ENCODE data around the gene MESP2.

The MESP2 gene

DNA sequence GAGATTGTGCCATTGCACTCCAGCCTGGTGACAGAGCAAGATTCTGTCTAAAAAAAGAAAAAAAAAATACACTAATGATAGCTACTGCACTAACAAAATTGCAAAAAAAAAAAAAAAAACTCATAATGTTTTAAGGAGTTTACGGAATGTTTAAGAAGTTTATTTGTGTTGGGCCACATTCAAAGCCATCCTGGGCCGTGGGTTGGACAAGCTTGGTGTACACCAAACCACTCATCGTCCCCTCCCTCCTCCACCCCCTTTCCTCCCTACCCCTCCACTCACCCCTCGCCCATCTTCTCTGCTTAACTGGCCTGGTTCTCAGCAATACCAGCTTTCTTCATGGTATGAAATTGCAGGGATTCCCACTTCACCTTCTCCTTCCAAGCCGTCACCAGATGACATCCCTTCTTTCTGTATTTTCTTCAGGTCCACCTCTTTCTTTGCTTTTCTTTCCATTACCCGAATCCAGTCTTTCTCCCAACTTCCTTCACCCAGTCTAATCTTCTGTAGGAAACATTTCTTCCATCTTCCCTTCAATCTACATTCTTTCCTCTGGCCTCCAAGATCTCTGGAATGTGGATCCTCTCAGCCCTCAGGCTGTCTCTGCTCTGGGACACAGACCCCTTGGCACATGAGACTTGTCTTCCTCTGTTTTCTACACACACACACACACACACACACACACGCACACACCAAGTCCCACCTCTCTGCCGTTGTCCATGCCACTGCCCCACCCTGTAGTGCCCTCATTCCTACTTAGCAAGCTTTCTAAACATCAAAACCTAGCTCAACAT lies 21.6 kb upstream of the MESP2 start:
- in situ Hi-C loops (cut with MboI; ENCODE audit: low sequenced_read_pairs, unreplicated experiment), result loop anchor here (10.0 kb wide), 1 partner anchor 320 kb away; no protein-coding TSS in a partner anchor
- no peak for DNase-seq (ENCODE audit: low spot score)
- TF ChIP-seq, protein P1, sequence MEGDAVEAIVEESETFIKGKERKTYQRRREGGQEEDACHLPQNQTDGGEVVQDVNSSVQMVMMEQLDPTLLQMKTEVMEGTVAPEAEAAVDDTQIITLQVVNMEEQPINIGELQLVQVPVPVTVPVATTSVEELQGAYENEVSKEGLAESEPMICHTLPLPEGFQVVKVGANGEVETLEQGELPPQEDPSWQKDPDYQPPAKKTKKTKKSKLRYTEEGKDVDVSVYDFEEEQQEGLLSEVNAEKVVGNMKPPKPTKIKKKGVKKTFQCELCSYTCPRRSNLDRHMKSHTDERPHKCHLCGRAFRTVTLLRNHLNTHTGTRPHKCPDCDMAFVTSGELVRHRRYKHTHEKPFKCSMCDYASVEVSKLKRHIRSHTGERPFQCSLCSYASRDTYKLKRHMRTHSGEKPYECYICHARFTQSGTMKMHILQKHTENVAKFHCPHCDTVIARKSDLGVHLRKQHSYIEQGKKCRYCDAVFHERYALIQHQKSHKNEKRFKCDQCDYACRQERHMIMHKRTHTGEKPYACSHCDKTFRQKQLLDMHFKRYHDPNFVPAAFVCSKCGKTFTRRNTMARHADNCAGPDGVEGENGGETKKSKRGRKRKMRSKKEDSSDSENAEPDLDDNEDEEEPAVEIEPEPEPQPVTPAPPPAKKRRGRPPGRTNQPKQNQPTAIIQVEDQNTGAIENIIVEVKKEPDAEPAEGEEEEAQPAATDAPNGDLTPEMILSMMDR (IDR thresholded peaks at IDR 0.05; ENCODE audit: borderline replicate concordance, control extremely low read depth, extremely low read depth, insufficient read depth, missing control alignments), result no peak

DNA sequence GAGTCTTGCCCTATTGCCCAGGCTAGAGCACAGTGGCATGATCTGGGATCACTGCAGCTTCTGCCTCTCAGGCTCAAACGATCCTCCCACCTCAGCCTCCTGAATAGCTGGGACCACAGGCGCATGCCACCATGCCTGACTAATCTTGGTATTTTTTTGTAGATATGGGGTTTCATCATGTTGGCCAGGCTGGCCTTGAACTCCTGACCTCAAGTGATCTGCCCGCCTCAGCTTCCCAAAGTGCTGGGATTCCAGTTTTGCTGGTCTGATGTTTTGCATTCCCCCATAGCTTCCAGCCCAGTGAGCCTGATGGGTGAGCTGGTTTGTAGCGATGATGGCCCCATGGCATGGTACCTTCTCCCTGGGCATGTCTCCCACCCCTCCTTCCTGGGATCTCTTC lies 20.4 kb upstream of the MESP2 start:
- in situ Hi-C loops (cut with MboI; ENCODE audit: low sequenced_read_pairs, unreplicated experiment), result loop anchor here (10.0 kb wide), 1 partner anchor 319 kb away; no protein-coding TSS in a partner anchor
- DNase-seq (ENCODE audit: low spot score), result no peak
- TF ChIP-seq, protein P1 (IDR thresholded peaks at IDR 0.05; ENCODE audit: borderline replicate concordance, control extremely low read depth, extremely low read depth, insufficient read depth, missing control alignments), result no peak

DNA sequence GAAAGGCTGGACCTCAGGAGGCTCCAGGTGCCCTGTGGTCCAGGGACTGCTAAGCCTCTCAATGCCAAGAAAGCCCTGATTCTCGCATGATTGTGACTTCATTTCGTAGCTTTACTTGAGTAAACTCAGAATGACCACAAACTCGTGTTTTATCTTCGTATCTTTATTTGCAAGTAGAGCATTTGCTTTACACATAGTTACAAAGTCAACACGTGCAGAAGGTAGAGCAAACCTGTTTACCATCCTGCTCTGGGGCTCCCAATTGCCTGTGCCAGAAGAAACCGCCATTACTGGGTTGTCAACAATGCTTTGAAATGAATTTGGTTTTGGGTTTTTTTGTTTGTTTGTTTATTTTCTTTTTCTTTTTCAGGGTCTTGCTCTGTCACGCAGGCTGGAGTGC lies 19.2 kb upstream of the MESP2 start:
- TF ChIP-seq, protein P1 (IDR thresholded peaks at IDR 0.05; ENCODE audit: borderline replicate concordance, control extremely low read depth, extremely low read depth, insufficient read depth, missing control alignments), result no peak
- DNase-seq (ENCODE audit: low spot score), result no peak
- in situ Hi-C loops (cut with MboI; ENCODE audit: low sequenced_read_pairs, unreplicated experiment), result loop anchor here (10.0 kb wide), 1 partner anchor 318 kb away; no protein-coding TSS in a partner anchor

DNA sequence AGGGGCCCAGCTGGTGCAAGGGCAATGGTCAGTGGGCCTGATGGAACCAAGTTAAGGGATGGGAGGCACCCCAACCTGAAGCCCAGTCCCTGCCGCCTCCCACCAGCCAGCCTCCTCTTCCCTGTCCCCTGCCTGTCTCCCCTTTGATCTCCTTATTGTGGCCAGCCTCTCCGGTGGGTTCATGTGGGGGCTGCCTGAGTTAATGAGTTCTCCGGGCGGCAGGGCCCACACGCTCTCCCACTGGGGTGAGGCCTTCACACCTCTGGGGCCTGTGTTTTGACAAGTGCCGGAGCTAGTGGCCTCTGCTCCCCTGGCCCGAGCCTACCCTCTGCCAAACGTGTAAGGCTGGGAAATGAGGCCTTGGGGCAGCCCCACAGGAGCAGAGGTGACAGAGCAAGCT lies 17.8 kb upstream of the MESP2 start:
- in situ Hi-C loops (cut with MboI; ENCODE audit: low sequenced_read_pairs, unreplicated experiment), result loop anchor here (10.0 kb wide), 1 partner anchor 317 kb away; no protein-coding TSS in a partner anchor
- DNase-seq (ENCODE audit: low spot score), result no peak
- TF ChIP-seq, protein P1 (IDR thresholded peaks at IDR 0.05; ENCODE audit: borderline replicate concordance, control extremely low read depth, extremely low read depth, insufficient read depth, missing control alignments), result no peak

DNA sequence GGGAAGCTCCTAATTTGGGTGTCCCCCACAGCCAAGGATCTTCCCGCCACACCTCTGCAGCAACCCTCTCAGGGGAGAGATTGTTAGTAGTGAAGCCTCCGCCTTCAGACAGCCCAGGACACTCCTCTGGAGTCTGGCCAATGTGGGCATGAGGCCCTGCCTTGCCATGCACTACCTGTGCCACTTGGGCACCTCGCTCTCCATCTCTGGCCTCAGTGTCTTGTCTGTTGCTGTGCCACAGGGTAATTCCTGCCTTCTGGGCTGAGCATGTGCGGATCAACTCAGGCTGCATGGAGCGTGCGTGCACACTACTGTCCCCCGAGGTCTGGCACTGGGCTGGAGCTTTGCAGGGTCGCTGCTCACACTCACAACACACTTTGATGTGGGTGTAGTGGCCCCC lies 17.2 kb upstream of the MESP2 start:
- DNase-seq (ENCODE audit: low spot score), result no peak
- TF ChIP-seq, protein P1 (IDR thresholded peaks at IDR 0.05; ENCODE audit: borderline replicate concordance, control extremely low read depth, extremely low read depth, insufficient read depth, missing control alignments), result no peak
- in situ Hi-C loops (cut with MboI; ENCODE audit: low sequenced_read_pairs, unreplicated experiment), result loop anchor here (10.0 kb wide), 1 partner anchor 316 kb away; no protein-coding TSS in a partner anchor

DNA sequence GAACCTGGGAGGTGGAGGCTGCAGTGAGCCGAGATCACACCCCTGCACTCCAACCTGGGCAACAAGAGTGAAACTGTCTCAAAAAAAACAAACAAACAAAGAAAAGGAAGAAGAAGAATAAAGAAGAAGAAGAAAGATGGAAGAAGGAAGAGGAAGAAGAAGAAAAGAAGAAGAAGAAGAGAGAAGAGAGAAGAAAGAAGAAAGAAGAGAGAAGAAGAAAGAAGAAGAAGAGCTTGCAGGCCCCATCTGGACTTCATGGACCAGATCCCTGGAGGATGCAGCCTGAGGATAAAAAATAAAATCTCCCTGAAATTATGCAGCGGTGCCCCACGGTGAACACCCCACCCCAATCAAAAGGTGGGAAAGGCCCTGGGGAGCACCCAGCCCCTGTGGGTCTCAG lies 16.3 kb upstream of the MESP2 start:
- in situ Hi-C loops (cut with MboI; ENCODE audit: low sequenced_read_pairs, unreplicated experiment), result loop anchor here (5.0 to 10.0 kb wide), 2 partner anchors 117 to 315 kb away; no protein-coding TSS in a partner anchor
- no peak for DNase-seq (ENCODE audit: low spot score)
- TF ChIP-seq, protein P1 (IDR thresholded peaks at IDR 0.05; ENCODE audit: borderline replicate concordance, control extremely low read depth, extremely low read depth, insufficient read depth, missing control alignments), result no peak
